Vagina (tissue), 2 donors: ENCODE measurements around the gene ZNF385C.

Experiments
- CTCF ChIP-seq, 3 experiments: fragments of 450-650 bp in 2 of 3; fragments of 200-600 bp in 1 of 3; sonication (generic) in 1 of 3; IDR thresholded peaks; one replicate each; pipeline ENCODE4 v1.5.1; 2017 to 2019; ENCODE audit warnings: antibody characterized with exemption in 3 of 3, mild to moderate bottlenecking in 2 of 3, moderate library complexity in 2 of 3
- POLR2A ChIP-seq, 2 donors: fragments of 450-650 bp; IDR thresholded peaks; one replicate each; pipeline ENCODE4 v1.6.1; 2017; ENCODE audit warnings: antibody characterized with exemption in 2 of 2, mild to moderate bottlenecking in 2 of 2, moderate library complexity in 2 of 2
- POLR2AphosphoS5 ChIP-seq, 2 donors: sonication (generic); formaldehyde crosslinking; IDR thresholded peaks; one replicate each; pipeline ENCODE4 v1.9.0; 2017; ENCODE audit warnings: antibody characterized with exemption in 2 of 2, mild to moderate bottlenecking in 2 of 2, low read depth in 1 of 2; ENCODE audit not compliant: insufficient read depth in 1 of 2

- TF ChIP-seq CTCF (IDR thresholded peaks at IDR 0.05) (no peak), POLR2A (IDR thresholded peaks at IDR 0.05) (no peak), POLR2AphosphoS5 (IDR thresholded peaks at IDR 0.05; ENCODE audit: insufficient read depth in 1 of 2, low read depth in 1 of 2) (no peak)
Observed at GRCh38 chr17:42027961-42028790, 70.1 kb downstream of the ZNF385C start.
